HCEC 1CT (cell line): ENCODE measurements around the gene LAPTM5.

Source experiments
- DNase-seq: peaks from one replicate; pipeline ENCODE4 v3.0.0-alpha.2; 2017

LAPTM5 gene

GRCh38 chr1:30727824-30728223 is 29.8 kb downstream of the LAPTM5 start:
- DNase-seq: no peak

DNA sequence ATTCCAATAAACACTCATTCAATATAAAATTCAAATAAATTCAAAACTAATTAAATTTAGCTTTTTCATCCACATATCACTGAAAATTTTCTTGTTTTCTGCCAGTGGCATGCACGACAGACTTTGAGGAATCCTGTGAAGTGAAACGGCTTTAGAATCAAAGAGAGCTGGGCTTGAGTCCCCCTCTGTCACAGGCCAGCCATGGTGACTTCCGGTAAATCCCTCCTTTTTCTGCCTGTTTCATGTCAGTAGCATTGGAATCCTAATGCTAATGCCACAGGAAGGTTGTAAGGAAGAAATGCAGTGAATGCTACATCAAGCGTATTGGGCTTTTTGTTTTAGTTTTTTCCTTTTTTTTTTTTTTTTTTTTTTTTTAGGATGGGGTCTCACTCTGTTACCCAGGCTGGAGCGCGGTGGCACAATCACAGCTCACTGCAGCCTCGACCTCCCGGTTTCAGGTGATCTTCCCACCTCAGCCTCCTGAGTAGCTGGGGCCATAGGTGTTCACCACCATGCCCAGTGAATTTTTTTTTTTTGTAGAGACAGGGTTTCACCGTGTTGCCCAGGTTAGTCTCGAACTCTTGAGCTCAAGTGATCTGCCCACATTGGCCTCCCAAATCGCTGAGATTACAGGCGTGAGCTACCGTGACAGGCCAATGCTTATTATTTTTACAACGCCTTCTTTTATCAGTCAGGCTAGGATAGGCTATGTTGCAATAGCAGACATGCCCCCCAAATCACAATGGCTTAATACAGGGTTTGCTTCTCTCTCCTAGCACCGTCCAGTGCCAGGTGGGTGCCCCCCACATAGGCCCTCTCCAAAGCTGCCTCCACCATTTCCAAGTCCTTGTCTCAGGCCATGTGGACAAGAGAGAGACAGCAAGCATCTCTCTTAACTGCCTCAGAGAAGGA is 30.5 kb downstream of the LAPTM5 start:
- DNase-seq: no peak

DNA sequence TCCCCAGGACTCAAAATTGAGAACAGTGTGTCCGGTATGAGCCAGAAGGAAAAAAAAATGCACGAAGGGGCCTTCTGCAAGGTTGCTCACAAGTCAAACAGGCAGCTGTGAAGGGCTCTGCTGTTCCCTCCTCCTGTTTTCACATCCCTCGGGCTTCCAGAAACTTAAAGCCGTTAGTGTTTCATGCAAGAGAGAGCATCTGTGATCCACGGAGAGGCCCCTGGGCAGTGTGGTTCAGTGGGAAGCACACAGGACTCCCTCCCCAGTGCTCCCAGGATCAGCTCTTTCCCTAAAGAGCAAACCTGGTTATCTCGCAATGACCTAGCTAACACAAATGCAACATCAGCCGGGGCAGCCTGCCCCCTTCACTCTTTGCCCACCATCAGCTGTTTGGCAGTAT is 31.3 kb downstream of the LAPTM5 start:
- DNase-seq: no peak

DNA sequence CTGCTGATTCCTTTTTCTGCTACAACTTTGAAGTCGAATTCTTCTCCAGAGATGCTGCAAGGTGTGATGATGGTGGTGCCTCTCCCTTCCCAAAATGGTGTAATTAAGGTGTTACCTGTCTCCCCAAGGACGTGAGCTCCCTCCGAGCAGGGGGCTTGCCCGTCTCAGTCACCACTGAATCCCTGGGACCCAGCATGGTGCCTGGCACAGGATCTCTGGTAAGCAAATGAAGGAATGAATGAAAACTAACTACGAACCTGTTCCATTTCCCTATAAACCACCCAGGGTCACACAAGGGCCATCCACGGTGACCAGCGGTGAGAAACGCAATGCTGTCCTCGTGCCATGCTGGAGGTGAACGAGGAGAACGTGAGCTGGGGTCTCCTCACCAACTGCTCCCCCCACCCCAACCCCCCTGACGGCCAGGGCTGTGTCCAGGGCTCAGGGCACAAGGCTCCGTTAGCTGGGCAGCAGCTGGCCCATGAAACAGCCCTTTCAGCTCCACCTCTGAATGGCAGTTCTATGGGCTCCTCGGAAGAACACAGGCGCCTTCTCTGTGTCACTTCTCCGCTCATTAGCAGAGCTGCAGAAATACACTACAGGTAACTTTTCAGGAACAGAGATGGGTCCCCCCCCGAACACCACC is 32.0 kb downstream of the LAPTM5 start:
- no peak for DNase-seq

GRCh38 chr1:30724655-30725421 is 32.7 kb downstream of the LAPTM5 start:
- no peak for DNase-seq

GRCh38 chr1:30724175-30724574 is 33.4 kb downstream of the LAPTM5 start:
- no peak for DNase-seq

DNA sequence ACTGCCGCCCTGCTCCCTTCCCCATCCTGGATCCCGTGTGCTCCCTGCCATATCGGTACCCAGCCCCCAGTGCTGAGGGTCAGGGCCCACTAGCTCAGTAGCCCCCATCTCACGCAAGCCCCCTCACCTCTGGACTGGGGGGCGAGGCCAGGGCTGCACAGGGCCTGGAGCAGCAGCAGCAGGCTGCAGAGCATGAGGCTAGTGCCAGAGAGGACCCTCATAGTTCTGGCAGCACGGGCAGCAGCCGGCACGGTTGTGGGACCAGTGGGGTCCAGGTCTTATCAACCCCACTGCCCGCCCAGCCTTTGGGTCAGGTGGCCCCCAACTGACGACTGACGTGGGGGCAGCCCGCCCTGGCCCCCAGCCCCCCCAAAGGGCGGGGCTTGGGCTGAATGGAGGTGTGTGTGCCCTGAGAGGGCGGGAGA is 34.2 kb downstream of the LAPTM5 start, which contains the start of gene MATN1:
Gene MATN1 (minus strand): TSS at position 255 of the 425 bp plus-strand sequence. CDS start 34 bp downstream, at position 221.
- DNase-seq: no peak

DNA sequence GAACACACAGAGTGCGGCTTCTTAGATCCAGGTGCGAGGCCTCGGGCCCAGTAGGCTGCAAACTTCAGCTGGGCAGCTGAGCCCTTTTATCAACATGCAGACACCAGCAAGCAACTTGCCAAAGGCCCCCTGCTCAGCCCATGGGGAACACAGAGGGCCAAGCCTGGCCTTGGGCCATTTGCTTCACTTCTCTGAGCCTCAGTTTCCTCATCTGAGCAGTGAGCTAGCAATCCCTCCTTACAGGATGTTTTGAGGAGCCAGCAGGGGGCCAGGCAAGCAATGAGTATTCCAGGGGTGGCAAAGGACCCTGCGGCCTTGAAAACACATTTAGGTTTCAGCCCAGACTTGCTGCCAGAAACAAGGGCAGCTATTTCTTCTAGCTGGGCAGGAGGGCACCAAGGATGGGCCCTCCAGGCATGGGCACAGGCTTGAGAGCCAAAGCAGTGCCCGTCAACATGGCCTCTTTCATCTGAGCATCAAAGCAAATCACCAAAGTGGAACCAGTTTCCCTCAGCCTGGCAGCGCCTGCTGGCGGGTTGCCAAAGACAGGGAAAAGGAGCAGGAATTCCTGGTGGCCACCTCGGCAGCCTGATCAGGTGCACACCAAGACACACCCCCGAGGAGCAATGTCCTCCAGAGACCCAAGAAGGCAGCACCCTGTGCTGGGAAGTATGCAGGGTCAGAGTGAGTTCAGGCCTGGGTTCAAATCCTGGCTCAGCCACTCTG is 35.6 kb downstream of the LAPTM5 start:
- no peak for DNase-seq

DNA sequence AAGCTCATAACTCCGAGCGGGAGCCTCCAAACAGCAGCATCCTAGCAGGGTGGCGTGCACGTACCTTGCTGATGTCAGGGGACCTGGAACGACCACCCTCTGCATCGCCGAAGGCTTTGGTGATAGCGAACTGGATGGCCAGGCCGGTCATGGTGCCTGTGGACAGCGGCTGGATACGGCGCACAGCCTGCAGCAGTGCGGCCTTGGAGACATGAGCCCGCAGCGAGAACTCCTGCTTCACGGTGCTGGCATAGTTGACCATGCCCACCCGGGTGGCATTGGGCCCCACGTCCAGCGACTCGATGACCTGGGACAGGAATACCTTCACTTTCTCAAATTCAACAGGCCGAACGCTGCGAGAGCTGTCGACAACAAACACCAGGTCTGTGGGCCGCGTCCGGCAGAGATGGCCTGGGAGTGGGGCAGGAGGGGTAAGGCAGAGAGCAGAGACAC is 36.2 kb downstream of the LAPTM5 start:
- no peak for DNase-seq

- no peak for DNase-seq
Observed at GRCh38 chr1:30720271-30721223, 37.0 kb downstream of the LAPTM5 start.

DNA sequence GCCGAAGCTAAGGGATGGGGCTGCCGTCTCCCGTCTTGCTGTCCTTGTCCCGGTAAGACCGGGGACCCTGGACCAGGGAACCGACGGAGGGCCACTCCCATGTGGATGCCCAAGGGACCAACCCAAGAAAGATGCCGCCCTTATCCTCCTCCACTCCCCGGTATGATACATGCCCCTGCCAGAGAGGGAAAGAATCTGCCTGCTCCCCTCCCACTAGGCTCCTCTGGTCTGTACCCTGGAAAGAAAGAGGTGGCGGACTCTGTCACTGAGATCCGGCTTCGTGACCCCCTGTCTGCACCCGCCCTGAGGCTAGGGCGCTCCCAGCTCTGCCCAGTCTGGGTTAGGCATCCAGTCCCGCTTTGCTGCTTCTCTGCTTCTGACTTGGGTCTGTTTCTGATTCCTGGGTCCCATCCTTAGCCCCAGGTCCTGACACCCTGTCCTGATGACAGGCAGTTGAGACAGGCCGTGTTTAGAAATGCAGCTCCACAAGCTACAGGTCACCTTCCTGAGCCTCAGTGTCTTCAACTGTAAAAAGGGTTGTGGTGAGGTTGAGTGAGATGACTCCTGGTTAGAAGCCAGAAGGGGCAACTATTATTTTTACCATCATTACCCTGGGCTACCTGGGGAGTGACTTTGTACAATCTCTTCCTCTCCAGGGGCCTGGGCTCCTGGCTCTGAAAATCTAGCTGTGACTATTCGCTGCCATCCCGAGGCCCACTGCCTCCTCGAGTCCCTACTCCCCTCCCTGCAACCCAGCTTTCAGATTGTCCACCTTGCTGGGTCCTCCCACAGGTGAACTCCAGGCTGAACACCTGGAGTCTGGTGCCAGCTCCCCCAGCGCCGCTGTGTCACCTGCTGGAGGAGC is 37.9 kb downstream of the LAPTM5 start:
- DNase-seq: peak; percentile 32

DNA sequence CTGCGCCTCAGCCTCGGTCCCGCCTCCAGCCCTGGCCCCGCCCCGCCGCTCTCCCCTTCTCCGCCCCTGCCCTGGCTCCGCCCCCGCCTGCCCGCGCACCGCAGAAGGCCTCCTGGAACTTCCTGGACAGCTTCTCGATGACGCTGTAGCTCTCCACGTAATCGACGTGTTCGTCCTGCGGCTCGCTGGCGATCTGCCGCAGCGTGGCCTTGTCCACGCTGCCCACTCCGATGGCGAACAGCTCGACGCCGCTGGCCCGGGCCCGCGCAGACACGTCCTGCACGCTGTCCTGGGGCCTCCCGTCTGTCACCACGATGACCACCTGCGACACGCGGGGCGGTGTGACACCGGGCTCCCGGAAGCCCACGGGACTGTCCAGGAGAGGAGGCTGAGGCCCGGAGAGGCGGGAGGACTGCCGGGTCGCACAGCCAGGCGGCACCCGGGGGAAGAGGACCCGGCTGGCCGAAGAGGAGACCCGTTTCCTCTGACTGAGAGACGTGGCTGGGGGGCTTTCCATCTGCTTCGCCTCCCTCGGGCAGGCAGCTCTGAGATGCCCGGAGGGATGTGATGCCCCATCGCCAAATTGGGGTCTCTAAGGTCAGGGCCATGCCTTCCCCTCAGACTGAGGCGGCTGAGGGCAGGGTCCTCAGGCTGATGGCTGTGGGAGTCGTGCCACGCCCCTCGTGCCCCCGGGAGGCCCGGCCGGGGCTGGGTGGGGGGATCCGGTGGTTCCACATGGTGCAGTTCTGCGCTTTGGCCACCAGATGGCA is 38.8 kb downstream of the LAPTM5 start:
- DNase-seq: peak; percentile 88

DNA sequence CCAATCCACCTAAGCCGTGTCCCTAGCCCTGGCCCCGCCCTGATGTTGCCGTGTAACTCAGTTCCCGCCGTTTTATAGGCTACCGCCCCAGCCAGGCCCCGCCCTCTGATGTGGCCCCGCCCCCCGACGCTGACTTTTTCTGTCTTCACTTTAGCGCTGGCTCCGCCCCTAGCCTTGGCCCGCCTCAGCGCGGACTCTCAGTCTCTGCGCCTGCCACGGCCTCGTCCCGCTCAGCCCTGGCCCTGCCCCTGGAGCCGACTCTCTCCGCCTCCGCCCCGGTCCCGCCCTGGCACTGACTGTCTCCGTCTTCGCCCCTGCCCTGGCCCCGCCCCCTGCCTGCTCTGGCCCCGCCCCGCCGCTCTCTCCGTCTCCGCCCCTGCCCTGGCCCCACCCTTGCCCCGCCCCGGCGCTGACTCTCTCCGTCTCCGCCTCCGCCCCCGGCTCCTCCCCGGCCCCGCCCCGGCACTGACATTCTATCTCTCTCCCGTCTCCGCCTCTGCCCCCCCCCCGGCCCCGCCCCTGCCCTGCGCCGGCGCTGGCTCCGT is 39.4 kb downstream of the LAPTM5 start:
- DNase-seq: peak; percentile 86

GRCh38 chr1:30716646-30717045 is 40.9 kb downstream of the LAPTM5 start:
- no peak for DNase-seq

DNA sequence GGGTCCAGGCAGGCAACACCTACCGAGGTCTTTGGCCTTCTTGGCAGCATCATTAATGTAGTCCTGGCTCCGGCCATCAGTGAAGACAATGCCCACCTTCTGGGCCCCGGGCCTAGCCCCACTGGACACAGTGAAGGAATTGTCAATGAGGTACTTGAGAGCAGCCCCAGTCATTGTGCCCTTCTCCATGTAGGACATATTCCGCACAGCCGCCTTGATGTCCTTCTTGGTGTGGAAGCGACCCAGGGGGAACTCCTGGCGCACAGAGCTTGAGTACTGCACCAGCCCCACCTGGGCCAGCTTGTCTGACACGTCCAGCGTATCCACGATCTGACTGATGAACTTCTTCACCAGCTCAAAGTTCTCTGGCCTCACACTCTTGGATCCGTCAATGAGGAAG is 41.7 kb downstream of the LAPTM5 start:
- DNase-seq: no peak

DNA sequence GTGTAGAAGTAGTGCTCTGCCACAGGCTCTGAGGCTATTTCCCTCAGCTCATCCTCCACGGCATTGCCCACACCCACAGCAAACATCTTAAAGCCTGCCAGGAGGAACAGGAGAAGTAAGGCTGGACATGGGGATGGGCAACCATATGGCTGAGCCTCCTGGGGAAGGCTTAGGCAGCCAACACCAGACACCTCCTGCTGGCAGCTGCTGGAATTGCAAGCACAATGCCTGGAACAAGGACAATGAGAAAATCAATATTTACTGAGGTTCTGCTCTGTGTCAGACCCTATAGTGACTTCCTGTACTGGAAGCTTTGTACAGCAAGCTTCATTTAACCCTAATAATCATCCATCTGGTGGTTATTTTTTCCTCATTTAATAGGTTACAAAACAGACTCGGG is 42.4 kb downstream of the LAPTM5 start:
- DNase-seq: no peak

- DNase-seq: no peak
Observed at GRCh38 chr1:30714536-30715090, 43.0 kb downstream of the LAPTM5 start.

GRCh38 chr1:30714025-30714424 is 43.5 kb downstream of the LAPTM5 start:
- no peak for DNase-seq

- DNase-seq: no peak
Observed at GRCh38 chr1:30713311-30713710, 44.3 kb downstream of the LAPTM5 start.
